ES-I3 (cell line): Measurements from ENCODE around the gene MAT1A.
"Not testable (repeated sequence)": the region's sequence is repeated elsewhere in the genome, so short reads cannot be mapped to it uniquely, and the experiment has no call there.

Experiments used
- H3K36me3 ChIP-seq: 2 replicates; pipeline ENCODE4 v1.6.1; 2013; ENCODE audit warnings: mild to moderate bottlenecking, low read length, control low read depth, moderate library complexity; ENCODE audit not compliant: insufficient read depth
- H3K4me1 ChIP-seq: 2 replicates; pipeline ENCODE4 v1.6.1; 2013; ENCODE audit warnings: mild to moderate bottlenecking, control low read depth, low read length; ENCODE audit not compliant: insufficient read depth
- H3K9ac ChIP-seq: 2 replicates; pipeline ENCODE4 v1.6.1; 2013; ENCODE audit warnings: low read depth, mild to moderate bottlenecking, low read length, moderate library complexity
- H3K9me3 ChIP-seq: 2 replicates; pipeline ENCODE4 v1.6.1; 2013; ENCODE audit warnings: mild to moderate bottlenecking, low read length, moderate library complexity; ENCODE audit not compliant: control insufficient read depth, insufficient read depth

The MAT1A gene

GRCh38 chr10:80244371-80244770 is 45.1 kb downstream of the MAT1A start:
- not testable (repeated sequence) for H3K4me1 ChIP-seq

GRCh38 chr10:80242341-80242740 is 47.1 kb downstream of the MAT1A start:
- not testable (repeated sequence) for H3K9ac ChIP-seq, H3K36me3 ChIP-seq, H3K9me3 ChIP-seq, H3K4me1 ChIP-seq

More at GRCh38 chr10:80244371-80244770, 45.1 kb downstream of the MAT1A start:
- not testable (repeated sequence) for H3K9me3 ChIP-seq, H3K36me3 ChIP-seq, H3K9ac ChIP-seq

DNA sequence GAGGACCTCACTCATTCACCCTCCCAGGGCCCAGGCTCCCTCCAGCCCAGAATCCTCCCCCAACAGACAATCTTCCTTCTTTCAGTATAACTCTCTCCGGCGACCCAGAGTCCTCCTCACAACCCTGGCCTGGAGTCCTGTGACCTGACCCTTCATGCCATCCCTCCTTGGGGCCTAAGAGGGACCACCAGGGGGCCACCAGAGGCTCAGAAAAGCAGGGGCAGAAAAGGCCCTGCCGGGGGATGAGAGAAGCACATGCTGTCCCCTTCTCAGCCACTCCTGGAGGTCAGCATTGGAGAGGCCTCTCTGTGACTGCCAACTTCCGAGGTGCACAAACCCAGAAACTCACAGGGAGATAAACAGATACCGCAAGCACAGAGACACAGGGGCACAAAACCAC is 53.0 kb downstream of the MAT1A start:
- not testable (repeated sequence) for H3K9ac ChIP-seq, H3K9me3 ChIP-seq, H3K36me3 ChIP-seq, H3K4me1 ChIP-seq

GRCh38 chr10:80234331-80235235 is 54.9 kb downstream of the MAT1A start:
- H3K36me3 ChIP-seq, H3K4me1 ChIP-seq, H3K9ac ChIP-seq, H3K9me3 ChIP-seq: not testable (repeated sequence)

DNA sequence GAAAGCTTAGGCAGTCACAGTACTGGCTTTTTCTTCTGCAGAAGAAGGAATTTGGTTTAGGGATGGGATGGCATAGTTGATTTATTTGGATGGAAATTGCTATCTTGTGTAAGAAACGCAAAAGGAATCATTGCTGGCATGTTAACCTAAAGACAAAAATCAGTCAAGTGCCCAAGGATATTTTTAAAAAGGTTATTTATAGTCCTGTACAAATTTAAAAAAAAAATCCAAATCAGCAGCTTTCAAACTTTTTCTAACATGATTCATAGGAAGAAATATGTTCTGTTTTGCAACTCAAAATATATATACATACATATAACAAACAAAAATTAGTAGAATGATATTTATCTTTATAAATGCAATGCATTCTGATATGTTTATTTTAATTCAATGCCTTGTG is 55.6 kb downstream of the MAT1A start:
- H3K4me1 ChIP-seq, H3K36me3 ChIP-seq, H3K9me3 ChIP-seq, H3K9ac ChIP-seq: not testable (repeated sequence)

DNA sequence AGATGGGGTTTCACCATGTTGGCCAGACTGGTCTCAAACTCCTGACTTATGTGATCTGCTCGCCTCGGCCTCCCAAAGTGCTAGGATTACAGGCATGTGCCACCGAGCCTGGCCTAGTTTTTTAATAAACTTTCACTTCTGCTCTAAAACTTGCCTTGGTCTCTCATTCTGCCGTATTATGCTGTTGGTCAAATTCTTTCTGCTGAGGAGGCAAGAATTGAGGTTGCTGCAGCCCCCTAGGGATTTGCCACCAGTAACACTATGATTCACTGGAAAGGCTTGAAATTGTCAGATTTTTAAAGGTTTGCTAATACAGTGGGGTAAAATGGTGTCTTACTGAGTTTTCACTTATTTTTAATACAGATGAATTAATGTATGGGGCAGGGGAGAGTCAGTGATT is 62.7 kb downstream of the MAT1A start:
- H3K9me3 ChIP-seq, H3K4me1 ChIP-seq, H3K36me3 ChIP-seq, H3K9ac ChIP-seq: not testable (repeated sequence)

GRCh38 chr10:80223031-80223419 is 66.4 kb downstream of the MAT1A start:
- H3K4me1 ChIP-seq, H3K9me3 ChIP-seq, H3K9ac ChIP-seq, H3K36me3 ChIP-seq: not testable (repeated sequence)
